ENCODE data around the gene LRCH1.

DNA sequence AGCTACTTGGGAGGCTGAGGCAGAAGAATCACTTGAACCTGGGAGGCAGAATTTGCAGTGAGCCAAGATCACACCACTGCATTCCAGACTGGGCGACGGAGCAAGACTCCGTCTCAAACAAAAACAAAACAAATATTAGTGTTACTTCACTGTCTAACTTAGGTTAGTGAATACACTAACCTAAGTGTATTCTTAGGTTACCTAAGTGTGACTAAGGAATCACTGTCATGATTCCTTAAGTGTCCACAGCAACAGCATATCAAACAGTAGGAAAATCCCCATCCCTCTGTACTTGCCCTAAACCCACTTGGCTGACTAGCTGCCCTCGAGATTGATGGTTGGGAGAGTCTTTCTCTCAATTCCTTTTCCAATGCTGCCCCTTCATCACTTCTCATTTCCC, 11.8 kb upstream of the LRCH1 start:
- no peak for TF ChIP-seq POLR2A (IDR thresholded peaks at IDR 0.05)
- TF ChIP-seq, protein P1, sequence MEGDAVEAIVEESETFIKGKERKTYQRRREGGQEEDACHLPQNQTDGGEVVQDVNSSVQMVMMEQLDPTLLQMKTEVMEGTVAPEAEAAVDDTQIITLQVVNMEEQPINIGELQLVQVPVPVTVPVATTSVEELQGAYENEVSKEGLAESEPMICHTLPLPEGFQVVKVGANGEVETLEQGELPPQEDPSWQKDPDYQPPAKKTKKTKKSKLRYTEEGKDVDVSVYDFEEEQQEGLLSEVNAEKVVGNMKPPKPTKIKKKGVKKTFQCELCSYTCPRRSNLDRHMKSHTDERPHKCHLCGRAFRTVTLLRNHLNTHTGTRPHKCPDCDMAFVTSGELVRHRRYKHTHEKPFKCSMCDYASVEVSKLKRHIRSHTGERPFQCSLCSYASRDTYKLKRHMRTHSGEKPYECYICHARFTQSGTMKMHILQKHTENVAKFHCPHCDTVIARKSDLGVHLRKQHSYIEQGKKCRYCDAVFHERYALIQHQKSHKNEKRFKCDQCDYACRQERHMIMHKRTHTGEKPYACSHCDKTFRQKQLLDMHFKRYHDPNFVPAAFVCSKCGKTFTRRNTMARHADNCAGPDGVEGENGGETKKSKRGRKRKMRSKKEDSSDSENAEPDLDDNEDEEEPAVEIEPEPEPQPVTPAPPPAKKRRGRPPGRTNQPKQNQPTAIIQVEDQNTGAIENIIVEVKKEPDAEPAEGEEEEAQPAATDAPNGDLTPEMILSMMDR (IDR thresholded peaks at IDR 0.05) = no peak
